Fibroblast of lung (primary cell): ENCODE measurements around the gene PCSK5.

Source experiments
- CTCF ChIP-seq, 2 donors: IDR thresholded peaks in 1 of 2; conservative IDR thresholded peaks in 1 of 2; 1 replicate in 1 of 2; 2 replicates in 1 of 2; pipeline ENCODE4 v1.5.1; 2011 to 2012; ENCODE audit warnings: low read length in 2 of 2, control low read depth in 1 of 2, inconsistent platforms in 1 of 2, low read depth in 1 of 2, mild to moderate bottlenecking in 1 of 2
- EZH2 ChIP-seq: IDR thresholded peaks from 2 replicates; pipeline ENCODE4 v1.5.1; 2012; ENCODE audit warnings: low read length, control low read depth, mild to moderate bottlenecking; ENCODE audit errors: missing control alignments

- TF ChIP-seq CTCF (conservative IDR thresholded peaks at IDR 0.05 in 1 of 2, IDR thresholded peaks at IDR 0.05 in 1 of 2; ENCODE audit: low read depth in 1 of 2, low read length in 2 of 2) (no peak), EZH2 (no peak)
These were observed 72.2 kb downstream of the PCSK5 start for GRCh38 chr9:75962662-75963036.
